PC-3 (cell line): Measurements from ENCODE around the gene SLC25A45.

ENCODE experiments used
- EZH2 ChIP-seq: fragments of 300-600 bp; sonication (generic); IDR thresholded peaks from one replicate; pipeline ENCODE4 v1.6.1; 2017; ENCODE audit warnings: antibody characterized with exemption, mild to moderate bottlenecking, low read length; ENCODE audit not compliant: unreplicated experiment
- EZH2phosphoT487 ChIP-seq: fragments of 300-600 bp; sonication (generic); IDR thresholded peaks from 2 replicates; pipeline ENCODE4 v1.6.1; 2018; ENCODE audit warnings: mild to moderate bottlenecking, antibody characterized with exemption, low read length, borderline replicate concordance
- TF ChIP-seq, protein P1 (sequence below): fragments of 300-600 bp; sonication (generic); conservative IDR thresholded peaks from 2 replicates; pipeline ENCODE4 v1.5.1; 2017; ENCODE audit warnings: antibody characterized with exemption, low read depth, mild to moderate bottlenecking, low read length

- TF ChIP-seq, protein P1, sequence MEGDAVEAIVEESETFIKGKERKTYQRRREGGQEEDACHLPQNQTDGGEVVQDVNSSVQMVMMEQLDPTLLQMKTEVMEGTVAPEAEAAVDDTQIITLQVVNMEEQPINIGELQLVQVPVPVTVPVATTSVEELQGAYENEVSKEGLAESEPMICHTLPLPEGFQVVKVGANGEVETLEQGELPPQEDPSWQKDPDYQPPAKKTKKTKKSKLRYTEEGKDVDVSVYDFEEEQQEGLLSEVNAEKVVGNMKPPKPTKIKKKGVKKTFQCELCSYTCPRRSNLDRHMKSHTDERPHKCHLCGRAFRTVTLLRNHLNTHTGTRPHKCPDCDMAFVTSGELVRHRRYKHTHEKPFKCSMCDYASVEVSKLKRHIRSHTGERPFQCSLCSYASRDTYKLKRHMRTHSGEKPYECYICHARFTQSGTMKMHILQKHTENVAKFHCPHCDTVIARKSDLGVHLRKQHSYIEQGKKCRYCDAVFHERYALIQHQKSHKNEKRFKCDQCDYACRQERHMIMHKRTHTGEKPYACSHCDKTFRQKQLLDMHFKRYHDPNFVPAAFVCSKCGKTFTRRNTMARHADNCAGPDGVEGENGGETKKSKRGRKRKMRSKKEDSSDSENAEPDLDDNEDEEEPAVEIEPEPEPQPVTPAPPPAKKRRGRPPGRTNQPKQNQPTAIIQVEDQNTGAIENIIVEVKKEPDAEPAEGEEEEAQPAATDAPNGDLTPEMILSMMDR = no peak
- TF ChIP-seq EZH2 = no peak
- no peak for TF ChIP-seq EZH2phosphoT487
Observed at GRCh38 chr11:65422633-65423515, 40.4 kb upstream of the SLC25A45 start, which contains the start of gene NEAT1.
